GM21423 (cell line): ENCODE results near the gene SLC4A11.

Source experiments
- ATAC-seq: cut with Tn5 transposase; IDR thresholded peaks from one replicate; pipeline ENCODE4 v1.9.1; 2021; ENCODE audit warnings: mild to moderate bottlenecking, moderate library complexity; ENCODE audit not compliant: unreplicated experiment

The SLC4A11 gene

DNA sequence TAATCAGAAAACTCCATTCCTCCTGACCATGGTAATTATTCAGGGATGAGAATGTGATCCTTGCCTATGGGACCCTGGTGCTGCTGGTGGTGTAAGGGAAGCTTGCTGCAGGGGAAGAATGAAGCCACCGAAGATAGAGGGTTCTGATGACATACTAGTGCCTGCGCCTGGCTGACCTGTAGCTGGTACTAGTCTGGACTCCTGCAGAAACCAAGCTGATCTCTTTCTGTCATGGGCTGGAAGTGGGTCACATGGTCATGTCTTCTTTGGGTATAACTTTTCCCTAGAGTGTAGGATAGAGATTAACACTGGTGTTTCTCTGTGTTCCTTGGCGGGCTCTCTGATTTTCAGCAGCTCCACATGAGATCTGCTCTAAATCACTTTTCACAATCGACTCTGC, 8.6 kb upstream of the SLC4A11 start:
- no peak for ATAC-seq

- no peak for ATAC-seq
Observed at GRCh38 chr20:3246682-3247081, 7.7 kb upstream of the SLC4A11 start.

- ATAC-seq, result no peak
Observed at GRCh38 chr20:3245711-3246110, 6.7 kb upstream of the SLC4A11 start.

DNA sequence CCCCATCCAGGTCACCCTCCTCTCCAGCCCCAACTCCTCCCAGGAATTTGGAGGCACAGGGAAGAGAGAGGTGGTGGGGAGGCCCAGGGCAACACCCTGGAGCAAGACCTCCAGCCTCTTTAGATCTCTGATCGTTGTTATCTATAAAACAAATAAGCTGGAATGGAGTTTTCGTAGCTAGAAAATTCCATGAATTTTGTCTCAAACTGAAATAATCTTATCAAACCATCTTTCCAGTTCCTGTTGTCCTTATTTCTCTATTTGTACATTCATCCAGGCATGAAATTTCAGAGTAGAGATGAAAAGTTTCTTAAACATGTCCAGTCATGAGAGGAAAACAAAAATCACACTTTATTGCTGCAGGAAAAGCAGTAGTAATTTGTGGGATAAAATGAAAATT, 6.2 kb upstream of the SLC4A11 start:
- ATAC-seq, result no peak

GRCh38 chr20:3244613-3245012, 5.6 kb upstream of the SLC4A11 start:
- ATAC-seq, result no peak

DNA sequence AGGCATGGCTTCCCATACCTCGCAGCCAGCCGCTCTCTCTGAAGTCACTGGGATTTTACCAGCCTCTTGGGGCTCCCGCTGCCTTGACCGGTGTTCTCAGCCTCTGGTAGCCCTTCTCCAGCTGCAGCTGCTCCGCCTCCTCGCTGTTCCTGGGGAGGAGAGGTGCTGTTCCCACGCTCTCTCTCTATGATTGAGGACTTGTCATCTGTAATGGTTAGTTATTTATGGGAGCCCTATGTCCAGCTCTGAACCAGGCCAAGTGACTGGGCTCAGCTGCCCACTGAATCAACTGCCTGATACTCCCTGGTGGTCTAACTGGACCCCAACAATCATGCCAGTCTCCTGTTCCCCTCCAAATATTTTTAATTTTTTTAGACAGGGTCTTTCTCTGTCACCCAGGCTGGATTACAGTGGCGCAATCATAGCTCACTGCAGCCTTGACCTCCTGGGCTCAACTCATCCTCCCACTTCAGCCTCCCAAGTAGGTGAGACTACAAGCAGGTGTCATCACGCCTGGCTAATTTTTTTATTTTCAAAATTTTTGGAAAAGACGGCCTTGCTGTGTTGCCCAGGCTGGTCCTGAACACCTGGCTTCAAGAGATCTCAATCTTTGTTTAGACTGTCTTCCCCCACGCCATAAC, 4.8 kb upstream of the SLC4A11 start:
- ATAC-seq, result no peak

GRCh38 chr20:3242172-3242692, 3.2 kb upstream of the SLC4A11 start:
- ATAC-seq, result no peak

DNA sequence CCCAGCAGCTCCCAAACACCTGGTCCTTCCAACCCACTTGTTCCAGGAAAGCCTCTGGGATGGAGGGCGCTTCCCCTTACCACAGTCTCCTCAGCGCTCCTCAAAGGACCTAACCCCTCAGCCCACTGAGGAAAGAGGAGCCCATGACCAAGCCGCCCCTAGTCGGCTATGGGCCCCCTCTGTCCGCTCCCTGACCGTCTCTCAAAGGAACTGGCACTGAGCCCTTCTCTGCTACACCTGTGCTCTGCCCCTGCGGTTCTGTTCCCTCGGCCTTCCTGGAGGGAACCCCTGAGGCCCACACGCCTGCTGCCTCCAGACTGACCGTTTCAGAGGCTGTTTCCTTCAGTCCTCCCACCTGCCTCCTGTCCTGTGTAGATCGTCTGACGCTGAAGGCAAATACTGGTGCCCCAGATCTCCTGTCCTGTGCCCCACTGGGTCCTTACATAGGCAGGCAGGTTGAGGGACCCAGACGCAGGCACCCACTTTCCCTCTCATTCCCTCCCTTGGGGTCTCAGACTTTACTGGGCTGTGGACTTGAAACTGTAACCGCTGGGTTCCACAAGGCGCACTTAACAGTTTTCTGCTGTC, 1.9 kb upstream of the SLC4A11 start:
- no peak for ATAC-seq

DNA sequence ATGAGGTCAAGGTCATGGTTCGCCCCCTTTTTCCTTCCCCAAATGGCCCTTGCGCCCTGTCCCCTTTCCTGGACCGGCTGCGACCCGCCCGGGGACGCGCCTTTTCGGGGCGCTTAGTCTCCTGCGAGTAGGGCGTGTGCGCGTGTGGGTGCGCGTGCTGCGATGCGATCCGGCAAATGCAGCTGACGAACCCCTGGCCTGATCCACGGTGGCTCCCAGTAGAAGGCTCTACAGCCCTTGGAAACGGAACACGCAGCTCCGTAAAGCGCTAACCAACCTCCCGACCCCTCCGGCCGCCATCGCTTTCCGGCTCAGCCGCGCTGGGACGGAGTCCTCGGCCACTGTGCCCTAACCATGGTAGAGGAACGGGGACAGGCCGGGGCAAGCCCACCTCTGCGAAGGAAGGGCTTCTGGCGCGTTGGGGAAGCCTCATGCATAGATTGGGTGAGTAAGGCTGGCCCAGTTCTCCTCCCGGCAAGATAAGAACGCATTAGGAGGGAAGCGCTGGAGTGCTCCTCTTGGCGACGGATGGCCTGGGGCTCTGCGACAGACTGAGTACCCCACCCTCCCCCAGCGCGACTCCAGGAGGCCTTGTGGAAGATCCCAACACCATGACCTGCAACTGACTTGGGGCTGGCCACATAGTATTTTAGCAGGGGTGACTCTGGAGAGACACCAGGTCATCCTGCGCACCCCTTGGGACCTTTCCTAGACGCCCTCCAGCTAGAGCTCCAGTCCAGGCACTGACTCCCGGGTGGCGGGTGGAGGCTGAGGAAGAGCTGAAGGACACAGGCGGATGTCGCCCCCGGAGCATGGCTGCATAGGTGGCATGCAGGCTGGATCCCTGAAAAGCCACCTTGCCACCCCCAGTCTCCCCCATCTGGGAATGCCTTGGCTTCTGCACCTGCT, 1.1 kb upstream of the SLC4A11 start:
- ATAC-seq, result no peak

GRCh38 chr20:3238616-3239025, 369 bp downstream of the SLC4A11 start:
- ATAC-seq, result no peak

- no peak for ATAC-seq
Observed at GRCh38 chr20:3237958-3238615, 903 bp downstream of the SLC4A11 start.

DNA sequence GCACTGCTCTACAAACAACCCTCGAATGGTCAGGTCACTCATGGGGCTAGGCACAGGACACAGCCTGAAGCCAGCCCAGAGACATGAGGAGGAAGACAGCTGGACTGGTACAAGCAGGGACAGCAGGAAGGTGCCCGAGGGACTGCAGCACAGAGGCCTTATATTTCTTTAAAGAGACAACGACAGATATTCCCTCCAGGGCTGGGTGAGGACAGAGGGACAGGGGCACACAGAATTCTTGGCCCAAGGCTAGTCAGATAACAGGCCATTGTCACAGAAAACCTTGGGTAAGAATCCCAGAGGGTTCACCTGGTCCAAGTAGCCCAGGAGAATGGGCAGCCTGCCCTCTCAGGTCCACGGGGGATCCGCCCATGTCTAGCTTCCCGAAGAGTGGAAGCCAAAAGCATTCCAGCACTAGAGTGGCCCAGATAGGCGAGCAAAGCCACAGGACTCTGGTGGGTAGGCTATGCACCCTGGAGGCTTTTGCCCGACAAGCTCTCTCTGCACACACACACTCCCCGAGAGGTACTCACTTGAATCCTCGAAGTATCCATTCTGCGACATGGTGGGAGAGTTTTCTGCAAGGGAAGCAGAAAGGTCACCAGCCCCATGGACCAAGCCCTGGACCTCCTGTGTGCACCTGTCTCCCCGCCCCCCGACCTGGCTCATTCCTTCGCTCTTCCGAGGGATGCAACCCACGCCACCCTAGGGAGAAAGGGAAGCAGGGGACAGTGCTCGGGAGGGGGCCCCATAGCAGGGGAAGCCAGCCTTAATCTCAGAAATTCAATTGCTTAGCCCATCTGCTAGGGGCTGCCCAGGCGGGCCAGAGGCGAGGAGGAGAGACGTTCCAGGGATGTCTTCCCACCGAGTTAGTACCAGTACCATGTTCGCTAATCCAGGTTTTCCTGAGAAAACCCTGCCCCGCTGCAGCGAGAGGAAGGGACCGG, 1.7 kb downstream of the SLC4A11 start:
- no peak for ATAC-seq

GRCh38 chr20:3235666-3236324, 3.2 kb downstream of the SLC4A11 start:
- ATAC-seq, result no peak

DNA sequence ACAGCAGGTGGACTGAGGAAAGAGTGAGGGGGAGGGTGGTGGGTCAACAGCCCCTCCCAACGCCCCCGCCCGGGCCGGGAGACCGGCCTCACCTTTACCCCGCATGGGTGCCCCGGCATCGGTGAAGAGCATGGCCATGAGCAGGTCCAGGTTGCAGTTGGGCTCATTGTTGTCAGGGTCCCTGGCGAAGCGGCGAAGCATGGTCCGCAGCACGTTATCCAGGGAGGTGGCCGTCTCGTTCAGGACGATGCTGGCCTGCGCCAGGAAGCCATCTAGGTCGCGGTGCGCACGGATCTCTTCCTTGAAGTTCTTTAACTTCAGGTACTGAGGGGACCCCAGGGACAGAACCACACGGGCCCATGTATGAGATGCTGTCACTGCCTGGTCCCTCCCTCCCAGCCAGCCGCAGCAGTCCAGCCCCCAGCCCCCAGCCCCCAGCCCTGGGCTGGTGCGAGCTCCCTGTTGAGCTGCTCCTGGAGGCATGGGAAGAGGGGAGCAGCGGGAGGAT, 4.9 kb downstream of the SLC4A11 start:
- ATAC-seq, result no peak

- no peak for ATAC-seq
Observed at GRCh38 chr20:3233131-3233990, 5.6 kb downstream of the SLC4A11 start.

- ATAC-seq, result no peak
Observed at GRCh38 chr20:3231889-3232588, 7.0 kb downstream of the SLC4A11 start.

- ATAC-seq, result no peak
Observed at GRCh38 chr20:3231116-3231515, 7.9 kb downstream of the SLC4A11 start.

DNA sequence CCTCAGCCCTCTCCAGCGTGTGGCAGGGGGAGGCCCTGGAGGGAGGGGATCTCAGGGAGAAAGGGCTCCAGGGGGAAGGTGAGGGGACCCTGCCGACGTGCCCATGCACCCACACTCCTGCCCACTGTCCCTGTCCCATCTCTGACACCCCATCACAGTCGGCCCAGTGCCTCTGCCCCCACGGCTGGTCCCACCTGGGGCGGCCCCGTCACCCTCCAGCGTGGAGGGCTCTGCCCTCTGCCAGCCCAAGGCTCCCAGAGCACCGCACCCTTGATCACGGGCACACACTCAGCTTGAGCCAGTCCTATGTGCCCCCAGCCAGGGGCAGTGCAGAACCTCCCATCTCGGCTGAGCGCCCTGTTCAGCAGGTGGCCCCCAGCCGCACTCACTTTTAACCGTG, 9.2 kb downstream of the SLC4A11 start:
- no peak for ATAC-seq
